Measurements from ENCODE around the gene HSF2.
A peak's percentile ranks its signal among the peaks of the same experiment; 100 is the strongest.
"Not testable (repeated sequence)": the region's sequence is repeated elsewhere in the genome, so short reads cannot be mapped to it uniquely, and the experiment has no call there.

The HSF2 gene

GRCh38 chr6:122458087-122458486 is 58.6 kb downstream of the HSF2 start:
- no peak for DNase-seq

DNA sequence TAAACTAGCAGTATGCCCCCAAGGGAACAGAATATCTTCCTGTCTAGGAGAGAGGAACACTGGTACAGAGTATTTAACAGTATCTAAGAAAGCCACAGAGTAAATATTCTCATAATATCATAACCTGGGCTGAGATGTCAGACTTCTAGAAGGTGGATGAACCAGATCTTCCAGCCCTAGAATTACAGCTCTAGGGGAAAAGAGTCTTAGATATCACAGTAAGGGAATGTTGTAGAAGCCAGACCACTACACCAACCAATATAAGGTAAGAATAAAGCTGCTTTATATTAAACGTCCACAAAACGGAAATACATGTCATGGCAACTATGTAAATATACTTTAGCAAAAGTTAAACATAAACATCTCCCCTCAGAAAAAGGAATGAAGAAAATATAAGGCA is 59.8 kb downstream of the HSF2 start:
- DNase-seq = no peak

GRCh38 chr6:122459865-122460416 is 60.5 kb downstream of the HSF2 start:
- DNase-seq = not testable (repeated sequence)

DNA sequence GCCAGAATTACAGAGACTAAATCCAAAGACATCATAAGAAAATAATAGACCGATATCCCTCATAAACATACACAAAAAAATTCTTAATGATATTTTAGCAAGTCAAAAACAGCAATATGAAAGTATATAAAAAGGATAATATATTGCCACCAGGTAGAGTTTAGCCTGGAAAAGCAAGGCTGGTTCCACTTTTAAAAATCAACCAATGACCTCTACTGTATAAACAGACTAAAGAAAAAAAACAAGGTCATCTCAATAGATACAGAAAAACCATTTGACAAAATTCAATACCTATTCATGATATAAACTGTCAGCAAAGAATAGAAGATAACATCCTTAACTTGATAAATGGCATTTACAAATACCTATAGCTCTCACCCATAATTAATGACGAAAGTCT is 62.4 kb downstream of the HSF2 start:
- no peak for DNase-seq

DNA sequence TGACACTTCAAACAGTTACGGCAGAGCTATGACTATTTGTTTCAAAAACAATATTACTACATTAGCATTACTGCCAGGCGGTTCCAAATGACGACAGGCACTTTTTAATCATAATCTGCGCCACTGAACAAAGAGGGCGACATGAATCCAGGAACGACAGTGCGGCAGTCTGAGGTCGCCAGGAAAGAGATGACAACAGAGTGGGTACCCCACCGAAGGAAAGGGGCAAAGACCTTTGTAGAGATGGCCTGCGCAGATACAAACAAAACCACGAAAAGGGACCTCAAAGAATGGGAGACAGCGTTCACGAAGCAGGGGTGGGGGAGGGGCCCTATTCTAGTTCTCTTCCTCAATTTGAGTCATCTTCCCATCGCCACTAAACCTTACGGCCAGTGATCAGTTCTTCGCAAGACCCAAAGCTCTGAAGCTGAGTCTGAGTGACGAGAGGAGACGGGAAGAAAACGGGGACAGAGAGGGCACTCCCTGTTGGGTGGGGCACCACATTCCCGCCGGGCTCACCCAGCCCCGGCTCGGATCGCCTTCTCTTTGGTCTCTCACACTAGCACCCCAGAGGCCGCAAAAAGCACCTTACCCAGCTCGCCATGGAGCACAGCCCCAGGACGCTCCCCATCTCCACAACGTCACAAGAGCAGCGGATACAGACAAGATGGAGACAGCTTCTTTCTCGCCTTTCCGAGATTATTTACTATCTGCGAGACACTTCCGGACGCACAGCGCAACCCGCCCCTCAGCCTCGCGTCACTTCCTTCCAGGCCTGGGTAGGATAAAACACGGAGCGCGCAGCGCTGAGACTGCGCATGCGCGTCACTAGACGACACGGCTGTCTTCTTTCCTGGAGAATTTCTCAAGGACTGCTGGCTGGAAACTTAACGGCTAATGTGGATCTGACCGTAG is 71.9 kb downstream of the HSF2 start, which contains the start of gene SERINC1:
SERINC1 (minus strand) TSS at position 701 of the 915 bp plus-strand sequence; CDS start at position 631, 70 bp downstream.
- peak; percentile 94 to 95 for DNase-seq

GRCh38 chr6:122472022-122472340 is 72.5 kb downstream of the HSF2 start:
- no peak for DNase-seq

DNA sequence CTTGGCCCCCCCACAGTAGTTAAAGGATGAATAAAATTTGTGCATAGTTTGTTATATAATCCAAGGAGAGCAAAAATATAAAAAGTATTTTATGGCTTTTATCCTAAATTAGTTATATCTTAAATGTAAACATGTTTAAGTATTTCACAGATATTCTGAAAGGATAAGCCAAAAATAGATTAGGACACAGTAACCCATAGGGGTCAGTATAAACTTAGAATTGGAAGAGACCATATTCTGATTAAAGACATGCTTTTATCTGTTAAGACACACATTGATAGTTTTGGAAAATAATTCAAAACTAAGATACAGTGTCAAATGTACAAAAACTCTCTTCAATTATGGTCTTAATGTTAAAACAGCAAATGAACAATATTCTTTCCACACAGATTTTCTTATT is 76.7 kb downstream of the HSF2 start:
- peak in 1 of 2 donors; percentile 53 for DNase-seq

- DNase-seq = no peak
Measured at GRCh38 chr6:122482750-122483080, 83.3 kb downstream of the HSF2 start.

Measured in CD4-positive, alpha-beta T cell treated with Interleukin-4 for 1 hour (primary cell).